NT2/D1 (cell line): ENCODE data around the gene KLC1.

Experiments used
- SUZ12 ChIP-seq: IDR thresholded peaks from 2 replicates; pipeline ENCODE4 v1.6.1; 2011; ENCODE audit not compliant: insufficient read length, insufficient read depth; ENCODE audit errors: extremely low read depth
- YY1 ChIP-seq: IDR thresholded peaks from 2 replicates; pipeline ENCODE4 v1.6.1; 2011; ENCODE audit not compliant: insufficient read length, insufficient read depth
- ZNF274 ChIP-seq: IDR thresholded peaks from 2 replicates; pipeline ENCODE4 v1.6.1; 2011; ENCODE audit warnings: mild to moderate bottlenecking, low read depth, low read length

DNA sequence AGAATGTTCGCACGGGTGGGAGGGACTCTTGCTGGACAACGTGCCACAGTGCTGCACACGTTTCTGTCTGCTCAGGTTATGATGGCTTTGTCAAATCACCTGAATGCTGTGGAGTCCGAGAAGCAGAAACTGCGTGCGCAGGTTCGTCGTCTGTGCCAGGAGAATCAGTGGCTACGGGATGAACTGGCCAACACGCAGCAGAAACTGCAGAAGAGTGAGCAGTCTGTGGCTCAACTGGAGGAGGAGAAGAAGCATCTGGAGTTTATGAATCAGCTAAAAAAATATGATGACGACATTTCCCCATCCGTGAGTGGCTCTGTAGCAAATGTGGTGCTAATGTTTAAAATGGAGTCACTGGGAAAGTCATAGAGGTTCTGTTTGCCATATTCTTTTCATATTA, 28.5 kb downstream of the KLC1 start:
- no peak for TF ChIP-seq ZNF274
- TF ChIP-seq YY1 = no peak
- no peak for TF ChIP-seq SUZ12
